ENCODE measurements around the gene MBOAT7.
"Not testable (repeated sequence)": the region's sequence is repeated elsewhere in the genome, so short reads cannot be mapped to it uniquely, and the experiment has no call there.

MBOAT7 gene

GRCh38 chr19:54208784-54209057 is 19.3 kb upstream of the MBOAT7 start:
- no peak for DNase-seq

GRCh38 chr19:54207983-54208783 is 18.8 kb upstream of the MBOAT7 start:
- DNase-seq = no peak

GRCh38 chr19:54207676-54207982 is 18.2 kb upstream of the MBOAT7 start:
- DNase-seq = no peak

GRCh38 chr19:54207193-54207592 is 17.8 kb upstream of the MBOAT7 start:
- not testable (repeated sequence) for DNase-seq

GRCh38 chr19:54206831-54207177 is 17.4 kb upstream of the MBOAT7 start:
- DNase-seq = no peak

- DNase-seq = no peak
These were observed 16.9 kb upstream of the MBOAT7 start for GRCh38 chr19:54206030-54206830.

- no peak for DNase-seq
These were observed 15.5 kb upstream of the MBOAT7 start for GRCh38 chr19:54204767-54205468.

GRCh38 chr19:54203151-54203611 is 13.8 kb upstream of the MBOAT7 start:
- DNase-seq = no peak

GRCh38 chr19:54201980-54202379 is 12.6 kb upstream of the MBOAT7 start:
- no peak for DNase-seq

GRCh38 chr19:54201172-54201701 is 11.9 kb upstream of the MBOAT7 start:
- no peak for DNase-seq

- DNase-seq = no peak
These were observed 10.0 kb upstream of the MBOAT7 start for GRCh38 chr19:54199401-54199800.

- DNase-seq = no peak
These were observed 7.7 kb upstream of the MBOAT7 start for GRCh38 chr19:54197121-54197520.

- DNase-seq = no peak
These were observed 7.2 kb upstream of the MBOAT7 start for GRCh38 chr19:54196536-54196935.

- not testable (repeated sequence) for DNase-seq
These were observed 5.1 kb upstream of the MBOAT7 start for GRCh38 chr19:54194463-54194862.

- no peak for DNase-seq
These were observed 3.6 kb upstream of the MBOAT7 start for GRCh38 chr19:54193011-54193410.

- DNase-seq = no peak
These were observed 2.6 kb upstream of the MBOAT7 start for GRCh38 chr19:54191811-54192453.

- peak; percentile 91 for DNase-seq
These were observed 1.8 kb upstream of the MBOAT7 start, which contains the start of gene TSEN34 for GRCh38 chr19:54191011-54191810. Gene TSEN34, plus strand, starts transcription at chr19:54191308. Its CDS starts 57 bp downstream, at chr19:54191365.

GRCh38 chr19:54190503-54191010 is 1.2 kb upstream of the MBOAT7 start:
- DNase-seq = peak; percentile 100

- peak; percentile 100 for DNase-seq
These were observed 539 bp upstream of the MBOAT7 start for GRCh38 chr19:54189735-54190502.

- peak; percentile 56 for DNase-seq
These were observed 1.0 kb downstream of the MBOAT7 start for GRCh38 chr19:54188215-54188871.

Measured in stimulated activated naive CD4-positive, alpha-beta T cell treated with Interleukin-2 at 50 U/mL for 16 hours (primary cell).